K562 (cell line): ENCODE results near the gene SLC25A11. TPM values are rescaled to one million over a fixed set of nuclear protein-coding genes. Genes with fewer than 3 reads are reported as not detected.

Source experiments
- CEBPG ChIP-seq, 3 experiments: fragments of 200-800 bp in 1 of 3; sonication (Bioruptor generic) in 1 of 3; sonication (generic) in 1 of 3; formaldehyde crosslinking in 1 of 3; IDR thresholded peaks in 2 of 3; conservative IDR thresholded peaks in 1 of 3; 2 replicates each; pipeline versions ENCODE4 v1.6.1 to v1.8.0; 2016 to 2022; ENCODE audit warnings: missing compliant biosample characterization in 2 of 3, missing genetic modification characterization in 2 of 3, mild to moderate bottlenecking in 1 of 3, missing genetic modification reagents in 1 of 3
- ETV5 ChIP-seq: sonication (generic); formaldehyde crosslinking; IDR thresholded peaks from 2 replicates; pipeline ENCODE4 v1.4.0; 2020; ENCODE audit warnings: low read depth, mild to moderate bottlenecking, missing genetic modification reagents
- EZH2 ChIP-seq: IDR thresholded peaks from 2 replicates; pipeline ENCODE4 v1.6.1; 2012; ENCODE audit warnings: low read depth, mild to moderate bottlenecking, inconsistent platforms, low read length, borderline replicate concordance
- FOXM1 ChIP-seq, 2 experiments: fragments of 450-650 bp in 1 of 2; sonication (generic) in 1 of 2; formaldehyde crosslinking in 1 of 2; IDR thresholded peaks; 2 replicates each; pipeline versions ENCODE4 v1.6.1 to v1.9.0; 2017 to 2022; ENCODE audit warnings: low read depth in 2 of 2, mild to moderate bottlenecking in 2 of 2, missing genetic modification reagents in 1 of 2, moderate library complexity in 1 of 2
- HCFC1 ChIP-seq: IDR thresholded peaks from 2 replicates; pipeline ENCODE4 v1.6.1; 2012; ENCODE audit warnings: low read depth, low read length, improper control_type of control experiment
- HIVEP1 ChIP-seq: fragments of 250-450 bp; sonication (Bioruptor Pico); IDR thresholded peaks from 2 replicates; pipeline ENCODE4 v1.4.0; 2020; ENCODE audit warnings: mild to moderate bottlenecking
- HMG20A ChIP-seq: fragments of 450-650 bp; formaldehyde crosslinking; conservative IDR thresholded peaks from 2 replicates; pipeline ENCODE4 v1.4.0; 2020; ENCODE audit warnings: mild to moderate bottlenecking, mixed read lengths
- MTA3 ChIP-seq: fragments of 450-650 bp; formaldehyde crosslinking; IDR thresholded peaks from 2 replicates; pipeline ENCODE4 v1.6.1; 2017; ENCODE audit warnings: mild to moderate bottlenecking, borderline replicate concordance
- PTRF ChIP-seq: fragments of 450-650 bp; IDR thresholded peaks from 2 replicates; pipeline ENCODE4 v1.6.1; 2016; ENCODE audit warnings: mild to moderate bottlenecking, missing genetic modification characterization, missing compliant biosample characterization
- SMARCA4 ChIP-seq: fragments of 450-650 bp; IDR thresholded peaks from 2 replicates; pipeline ENCODE4 v1.6.1; 2016
- STAG1 ChIP-seq: sonication (generic); formaldehyde crosslinking; IDR thresholded peaks from 2 replicates; pipeline ENCODE4 v1.5.0; 2020; ENCODE audit warnings: missing genetic modification reagents, borderline replicate concordance
- ZFPM2 ChIP-seq: fragments of 250-450 bp; sonication (Bioruptor Pico); IDR thresholded peaks from 2 replicates; pipeline ENCODE4 v1.5.1; 2022; ENCODE audit warnings: mild to moderate bottlenecking
- ZNF232 ChIP-seq: sonication (generic); formaldehyde crosslinking; IDR thresholded peaks from 2 replicates; pipeline ENCODE4 v1.8.0; 2022; ENCODE audit warnings: mild to moderate bottlenecking, missing genetic modification reagents
- polyA plus RNA-seq, 8 experiments: library from polyadenylated mRNA; depleted of rRNA in 4 of 8; stranded (reverse) in 5 of 8; unstranded in 3 of 8; fragments of >200 nt; fragmentation: Nextera tagmentation in 2 of 8; fragmentation: Illumina TruSeq in 1 of 8; extraction: Ambion mirVana in 2 of 8; extraction: Trizol in 1 of 8; gene quantifications; 2 replicates each; pipeline versions ENCODE4 v1.2.1 to v1.2.3, GENCODE V29; 2011 to 2014; ENCODE audit warnings: inconsistent platforms in 1 of 8, missing spikeins in 1 of 8
- total RNA-seq, 7 experiments: library from RNA; depleted of rRNA in 6 of 7; stranded (reverse); fragments of >200 nt in 6 of 7; fragmentation: Illumina TruSeq in 2 of 7; extraction: Trizol in 2 of 7; gene quantifications; 2 replicates each; pipeline versions ENCODE4 v1.2.1 to v1.2.3, GENCODE V29; 2011 to 2021; ENCODE audit warnings: low replicate concordance in 1 of 7
- TF ChIP-seq, protein P1 (sequence below), 3 experiments: fragments of 200-800 bp in 1 of 3; sonication (Bioruptor generic) in 1 of 3; sonication (generic) in 1 of 3; formaldehyde crosslinking in 1 of 3; IDR thresholded peaks; 2 replicates each; pipeline versions ENCODE4 v1.6.1 to v1.8.0; 2016 to 2022; ENCODE audit warnings: mild to moderate bottlenecking in 2 of 3, missing compliant biosample characterization in 2 of 3, missing genetic modification characterization in 2 of 3, missing genetic modification reagents in 1 of 3
- TF ChIP-seq, protein P2 (sequence below), 2 experiments: fragments of 450-650 bp in 1 of 2; sonication (generic) in 1 of 2; formaldehyde crosslinking in 1 of 2; IDR thresholded peaks; 2 replicates each; pipeline versions ENCODE4 v1.7.1 to v1.9.0; 2016 to 2022; ENCODE audit warnings: inconsistent platforms in 1 of 2, mild to moderate bottlenecking in 1 of 2, missing genetic modification reagents in 1 of 2

Gene SLC25A11
- total and polyA plus RNA-seq, 9 of the 15 experiments (the other 6 are each of a cell fraction or from before 2014, with no cell fraction given): 3.1 to 56.7 (median 32.9) TPM

DNA sequence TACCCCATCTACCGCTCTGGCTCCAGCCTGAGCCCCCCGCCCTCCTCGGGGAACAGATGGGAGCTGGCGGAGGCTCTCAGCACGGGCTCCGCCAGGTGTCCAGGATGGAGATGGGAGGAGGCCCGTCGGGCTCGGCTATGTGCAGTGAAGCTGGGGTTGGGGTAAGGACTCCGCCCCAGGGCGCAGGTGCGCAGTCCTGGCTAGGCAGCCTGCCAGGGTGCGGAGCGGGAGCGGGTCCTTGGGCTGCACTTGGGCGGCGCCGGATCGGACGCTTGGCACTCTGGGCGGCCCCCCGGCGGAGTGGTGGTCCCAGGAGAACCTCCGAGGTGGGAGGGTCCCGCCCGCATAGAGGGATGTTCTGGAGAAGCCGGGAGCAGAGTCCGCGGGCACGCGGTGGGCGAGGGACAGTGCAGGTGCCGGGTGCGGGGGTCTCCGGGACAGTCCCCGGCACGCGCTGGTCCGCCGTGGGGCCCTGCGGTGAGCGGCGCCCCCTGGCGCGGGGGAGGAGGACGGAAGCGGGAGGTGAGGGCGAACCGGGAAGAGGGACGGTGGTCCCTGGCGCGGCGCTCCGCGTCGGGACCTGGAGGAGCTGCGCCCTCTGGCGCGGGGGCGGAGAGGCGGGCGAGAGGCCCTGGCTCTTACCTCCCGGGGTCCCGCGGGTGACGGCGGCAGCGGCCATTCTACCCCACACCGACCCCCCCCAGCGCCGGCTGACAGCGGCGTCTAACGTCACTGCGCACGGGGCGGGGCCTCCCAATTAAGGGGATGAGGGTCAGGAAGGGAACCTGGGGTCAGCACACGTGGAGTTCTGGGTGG, 47.3 kb upstream of the SLC25A11 start, which contains the start of gene CAMTA2 (continued):
- TF ChIP-seq, protein P1, sequence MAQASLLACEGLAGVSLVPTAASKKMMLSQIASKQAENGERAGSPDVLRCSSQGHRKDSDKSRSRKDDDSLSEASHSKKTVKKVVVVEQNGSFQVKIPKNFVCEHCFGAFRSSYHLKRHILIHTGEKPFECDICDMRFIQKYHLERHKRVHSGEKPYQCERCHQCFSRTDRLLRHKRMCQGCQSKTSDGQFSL (CRISPR knock-in tag; IDR thresholded peaks at IDR 0.05): peak; percentile 94
- TF ChIP-seq, protein P1 (tag; IDR thresholded peaks at IDR 0.05): peak in 1 of 2 experiments; percentile 80; a peak in 2 of 4 replicates
- peak; percentile 79 for TF ChIP-seq HCFC1
- peak; percentile 90 for TF ChIP-seq MTA3
- no peak for TF ChIP-seq HMG20A (CRISPR knock-in tag)
- peak; percentile 68; the same call in 1 of the 2 replicates for TF ChIP-seq ETV5 (CRISPR knock-in tag)
- TF ChIP-seq PTRF (tag): no peak
- no peak for TF ChIP-seq CEBPG (CRISPR knock-in tag; IDR thresholded peaks at IDR 0.05)
- TF ChIP-seq CEBPG (tag; conservative IDR thresholded peaks at IDR 0.05 in 1 of 2, IDR thresholded peaks at IDR 0.05 in 1 of 2): no peak
- TF ChIP-seq STAG1: no peak
- TF ChIP-seq EZH2: no peak
- TF ChIP-seq, protein P2, sequence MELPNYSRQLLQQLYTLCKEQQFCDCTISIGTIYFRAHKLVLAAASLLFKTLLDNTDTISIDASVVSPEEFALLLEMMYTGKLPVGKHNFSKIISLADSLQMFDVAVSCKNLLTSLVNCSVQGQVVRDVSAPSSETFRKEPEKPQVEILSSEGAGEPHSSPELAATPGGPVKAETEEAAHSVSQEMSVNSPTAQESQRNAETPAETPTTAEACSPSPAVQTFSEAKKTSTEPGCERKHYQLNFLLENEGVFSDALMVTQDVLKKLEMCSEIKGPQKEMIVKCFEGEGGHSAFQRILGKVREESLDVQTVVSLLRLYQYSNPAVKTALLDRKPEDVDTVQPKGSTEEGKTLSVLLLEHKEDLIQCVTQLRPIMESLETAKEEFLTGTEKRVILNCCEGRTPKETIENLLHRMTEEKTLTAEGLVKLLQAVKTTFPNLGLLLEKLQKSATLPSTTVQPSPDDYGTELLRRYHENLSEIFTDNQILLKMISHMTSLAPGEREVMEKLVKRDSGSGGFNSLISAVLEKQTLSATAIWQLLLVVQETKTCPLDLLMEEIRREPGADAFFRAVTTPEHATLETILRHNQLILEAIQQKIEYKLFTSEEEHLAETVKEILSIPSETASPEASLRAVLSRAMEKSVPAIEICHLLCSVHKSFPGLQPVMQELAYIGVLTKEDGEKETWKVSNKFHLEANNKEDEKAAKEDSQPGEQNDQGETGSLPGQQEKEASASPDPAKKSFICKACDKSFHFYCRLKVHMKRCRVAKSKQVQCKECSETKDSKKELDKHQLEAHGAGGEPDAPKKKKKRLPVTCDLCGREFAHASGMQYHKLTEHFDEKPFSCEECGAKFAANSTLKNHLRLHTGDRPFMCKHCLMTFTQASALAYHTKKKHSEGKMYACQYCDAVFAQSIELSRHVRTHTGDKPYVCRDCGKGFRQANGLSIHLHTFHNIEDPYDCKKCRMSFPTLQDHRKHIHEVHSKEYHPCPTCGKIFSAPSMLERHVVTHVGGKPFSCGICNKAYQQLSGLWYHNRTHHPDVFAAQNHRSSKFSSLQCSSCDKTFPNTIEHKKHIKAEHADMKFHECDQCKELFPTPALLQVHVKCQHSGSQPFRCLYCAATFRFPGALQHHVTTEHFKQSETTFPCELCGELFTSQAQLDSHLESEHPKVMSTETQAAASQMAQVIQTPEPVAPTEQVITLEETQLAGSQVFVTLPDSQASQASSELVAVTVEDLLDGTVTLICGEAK (IDR thresholded peaks at IDR 0.05): peak; percentile 74; the same call in 1 of the 2 replicates
- TF ChIP-seq, protein P2 (CRISPR knock-in tag; IDR thresholded peaks at IDR 0.05): no peak
- no peak for TF ChIP-seq ZFPM2 (CRISPR knock-in tag)
- TF ChIP-seq ZNF232 (CRISPR knock-in tag): 0 out of 2 replicates have a peak, but pooled peaks have one; percentile 36
- no peak for TF ChIP-seq SMARCA4
- no peak for TF ChIP-seq FOXM1 (IDR thresholded peaks at IDR 0.05; ENCODE audit: low read depth)
- no peak for TF ChIP-seq FOXM1 (CRISPR knock-in tag; IDR thresholded peaks at IDR 0.05; ENCODE audit: low read depth)
- no peak for TF ChIP-seq HIVEP1 (CRISPR knock-in tag)
